Measurements from ENCODE around the gene OLFML2B.

OLFML2B gene

GRCh38 chr1:161982917-161983316 lies 40.8 kb downstream of the OLFML2B start:
- in situ Hi-C loops (cut with MboI; ENCODE audit: low sequenced_read_pairs): no loop called here

DNA sequence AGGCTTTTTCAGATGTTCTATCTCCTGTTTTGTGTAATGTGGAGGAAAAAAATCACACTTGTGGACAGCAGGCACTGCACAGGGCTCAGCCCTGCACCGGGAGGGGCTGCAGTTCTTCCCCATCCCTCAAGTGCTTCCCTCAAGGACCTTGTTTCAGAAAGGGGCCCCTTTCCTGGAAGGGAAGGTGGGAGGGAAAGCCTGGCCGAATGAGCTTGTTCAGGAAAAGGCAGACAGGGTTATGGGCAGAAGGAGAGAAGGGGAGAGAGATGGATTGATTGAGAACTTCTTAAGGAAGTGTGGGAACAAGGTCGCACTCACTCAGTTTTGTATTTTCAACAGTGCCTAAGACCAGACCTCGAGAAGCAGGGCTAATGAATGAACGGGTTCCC lies 41.2 kb downstream of the OLFML2B start:
- in situ Hi-C loops (cut with MboI; ENCODE audit: low sequenced_read_pairs): no loop called here

DNA sequence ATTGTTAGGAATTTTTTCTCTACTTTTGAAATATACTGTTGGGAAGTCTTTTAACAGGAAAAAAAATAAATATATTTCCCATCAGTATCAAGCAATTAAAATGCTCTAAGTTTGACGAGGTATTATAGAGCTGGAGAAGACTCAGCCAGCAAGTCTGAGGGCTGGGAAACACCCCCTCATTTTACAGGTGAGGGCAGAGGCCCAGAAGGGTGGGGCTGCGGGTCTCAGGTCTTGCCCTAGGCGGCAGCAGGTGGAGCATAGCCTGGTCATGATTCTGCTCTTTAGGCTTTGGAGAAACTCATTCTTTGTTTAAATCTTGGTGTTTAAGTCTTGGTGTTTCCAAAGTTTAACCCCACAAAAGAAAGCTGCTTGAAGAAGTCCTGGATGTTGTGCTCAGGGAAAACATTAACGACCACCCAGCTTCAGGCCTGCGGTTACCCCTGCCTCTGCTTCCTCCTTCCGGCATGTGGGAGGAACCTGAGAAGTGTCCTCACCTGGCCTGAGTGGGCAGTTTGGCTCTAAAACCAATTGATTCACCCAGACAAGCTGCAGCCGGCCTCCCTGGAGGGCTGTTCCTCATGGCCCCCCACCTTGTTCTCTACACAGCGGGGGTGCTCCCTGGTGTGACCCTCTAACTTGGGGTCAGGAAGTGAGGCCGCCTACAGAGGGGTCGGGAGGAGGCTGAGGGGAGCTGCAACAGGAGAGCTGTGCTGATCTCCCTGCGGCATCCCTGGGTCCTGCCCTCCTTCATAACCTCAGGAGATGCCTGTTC lies 41.7 kb downstream of the OLFML2B start:
- in situ Hi-C loops (cut with MboI; ENCODE audit: low sequenced_read_pairs): no loop called here

DNA sequence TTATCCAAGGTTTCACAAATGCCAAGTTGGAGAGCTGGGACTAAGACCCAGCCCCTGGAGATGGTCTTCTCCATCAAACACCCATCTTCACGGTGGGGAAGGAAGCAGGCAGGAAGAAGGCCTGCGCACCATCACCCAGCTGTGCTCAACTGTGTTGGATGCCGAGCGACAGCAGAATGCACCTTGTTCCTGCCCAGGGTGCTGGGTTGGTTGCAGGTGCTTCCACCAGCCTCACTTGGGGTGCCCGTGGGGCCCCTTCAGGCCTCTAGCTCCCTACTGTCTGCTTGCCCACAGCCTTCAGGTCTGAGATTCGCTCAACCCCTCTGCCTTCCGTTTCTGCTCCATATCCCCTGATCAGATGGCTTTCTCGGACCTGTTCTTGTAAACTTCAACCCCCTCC lies 42.5 kb downstream of the OLFML2B start:
- in situ Hi-C loops (cut with MboI; ENCODE audit: low sequenced_read_pairs): no loop called here

DNA sequence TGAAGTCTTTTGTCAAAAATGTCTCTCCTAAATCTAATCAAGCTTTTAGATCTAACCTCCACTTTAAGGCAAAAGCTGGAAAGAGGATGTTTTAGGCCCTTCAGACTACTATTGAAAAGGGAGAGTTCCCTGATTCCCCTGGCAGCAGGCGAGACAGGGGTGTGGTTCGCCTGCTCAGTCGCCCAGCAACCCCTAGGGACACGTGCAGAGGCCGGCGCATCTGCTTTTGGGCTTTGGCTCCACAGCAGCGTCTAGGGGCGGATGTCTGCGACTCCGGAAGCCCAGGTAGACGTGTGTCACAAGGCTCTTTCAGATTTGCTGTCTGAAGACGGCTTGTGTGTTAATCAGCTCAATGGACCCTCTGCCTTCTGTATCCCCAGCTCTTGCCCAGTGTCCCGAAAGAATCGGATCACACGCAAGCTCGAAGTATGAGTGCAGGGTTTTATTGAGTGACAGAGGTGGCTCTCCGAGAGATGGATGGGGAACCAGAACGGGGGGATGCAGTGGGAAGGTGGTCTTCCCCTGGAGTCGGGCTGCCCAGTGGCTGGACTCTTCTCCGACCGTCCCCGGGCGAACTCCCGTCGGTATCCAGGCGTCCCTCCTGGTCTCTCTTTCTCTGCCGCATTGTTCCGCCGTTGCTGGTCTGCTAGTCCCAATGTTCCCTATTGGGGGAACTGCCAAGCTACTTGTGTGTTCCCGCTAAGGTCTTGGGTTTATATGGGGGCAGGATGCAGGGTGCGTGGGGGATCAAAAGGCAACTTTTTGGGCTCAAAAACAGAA lies 45.5 kb downstream of the OLFML2B start:
- in situ Hi-C loops (cut with MboI; ENCODE audit: low sequenced_read_pairs): no loop called here

GRCh38 chr1:161973924-161974845 lies 49.5 kb downstream of the OLFML2B start:
- in situ Hi-C loops (cut with MboI; ENCODE audit: low sequenced_read_pairs): no loop called here

GRCh38 chr1:161972828-161973227 lies 50.8 kb downstream of the OLFML2B start:
- in situ Hi-C loops (cut with MboI; ENCODE audit: low sequenced_read_pairs): no loop called here

DNA sequence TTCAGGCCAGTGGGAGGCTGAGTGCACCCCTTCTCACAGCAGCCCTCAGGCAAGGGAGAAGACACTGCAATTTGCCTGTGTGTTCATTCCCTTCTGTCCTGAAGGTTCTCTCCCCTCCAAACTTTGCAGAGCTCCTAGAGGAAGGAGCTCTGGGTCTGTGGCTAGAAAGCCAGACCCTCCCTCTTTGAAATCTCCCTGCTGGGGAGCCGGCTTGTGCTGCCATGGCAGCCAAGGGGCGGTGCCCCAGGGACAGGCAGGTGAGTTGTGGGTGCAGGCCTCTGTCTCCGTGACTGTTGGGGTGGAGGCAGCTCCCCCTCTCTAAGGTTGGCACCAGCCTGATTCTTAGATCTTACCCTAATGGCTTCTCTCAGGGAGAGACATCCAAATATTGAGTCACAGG lies 53.0 kb downstream of the OLFML2B start:
- in situ Hi-C loops (cut with MboI; ENCODE audit: low sequenced_read_pairs): no loop called here

- in situ Hi-C loops (cut with MboI; ENCODE audit: low sequenced_read_pairs): no loop called here
These were observed 53.6 kb downstream of the OLFML2B start for GRCh38 chr1:161970036-161970435.

- in situ Hi-C loops (cut with MboI; ENCODE audit: low sequenced_read_pairs): no loop called here
These were observed 57.6 kb downstream of the OLFML2B start for GRCh38 chr1:161966067-161966466.

GRCh38 chr1:161962091-161962887 lies 61.4 kb downstream of the OLFML2B start:
- in situ Hi-C loops (cut with MboI; ENCODE audit: low sequenced_read_pairs): no loop called here

DNA sequence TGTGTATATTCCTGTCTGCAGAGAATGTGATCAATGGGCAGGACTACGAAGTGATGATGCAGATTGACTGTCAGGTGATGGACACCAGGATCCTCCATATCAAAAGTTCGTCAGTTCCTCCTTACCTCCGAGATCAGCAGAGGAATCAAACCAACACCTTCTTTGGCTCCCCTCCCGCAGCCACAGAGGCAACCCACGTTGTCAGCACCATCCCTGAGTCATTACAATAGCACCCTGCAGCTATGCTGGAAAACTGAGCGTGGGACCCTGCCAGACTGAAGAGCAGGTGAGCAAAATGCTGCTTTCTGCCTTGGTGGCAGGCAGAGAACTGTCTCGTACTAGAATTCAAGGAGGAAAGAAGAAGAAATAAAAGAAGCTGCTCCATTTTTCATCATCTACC lies 65.2 kb downstream of the OLFML2B start:
- in situ Hi-C loops (cut with MboI; ENCODE audit: low sequenced_read_pairs): no loop called here

- in situ Hi-C loops (cut with MboI; ENCODE audit: low sequenced_read_pairs): no loop called here
These were observed 66.7 kb downstream of the OLFML2B start for GRCh38 chr1:161956930-161957329.

- in situ Hi-C loops (cut with MboI; ENCODE audit: low sequenced_read_pairs): no loop called here
These were observed 67.6 kb downstream of the OLFML2B start for GRCh38 chr1:161956097-161956496.

DNA sequence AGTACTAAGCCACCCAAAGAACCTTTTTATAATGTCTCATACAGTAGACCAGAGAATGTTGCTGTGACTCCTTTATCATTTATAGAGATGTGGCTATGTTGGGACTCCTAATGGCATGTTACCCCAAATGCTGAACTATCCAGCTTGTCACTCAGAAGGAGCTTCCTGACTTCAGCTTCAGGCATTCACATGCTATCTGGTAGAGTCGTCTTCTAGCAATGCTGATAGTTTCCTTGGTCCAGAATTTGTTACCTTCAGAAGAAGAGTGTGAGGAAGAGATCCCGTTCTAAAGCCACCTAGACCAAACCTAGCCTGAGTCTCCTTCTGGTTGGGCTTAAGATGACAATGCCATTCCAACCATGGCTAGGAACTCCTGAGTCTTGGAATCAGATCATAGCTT lies 68.1 kb downstream of the OLFML2B start:
- in situ Hi-C loops (cut with MboI; ENCODE audit: low sequenced_read_pairs): no loop called here

DNA sequence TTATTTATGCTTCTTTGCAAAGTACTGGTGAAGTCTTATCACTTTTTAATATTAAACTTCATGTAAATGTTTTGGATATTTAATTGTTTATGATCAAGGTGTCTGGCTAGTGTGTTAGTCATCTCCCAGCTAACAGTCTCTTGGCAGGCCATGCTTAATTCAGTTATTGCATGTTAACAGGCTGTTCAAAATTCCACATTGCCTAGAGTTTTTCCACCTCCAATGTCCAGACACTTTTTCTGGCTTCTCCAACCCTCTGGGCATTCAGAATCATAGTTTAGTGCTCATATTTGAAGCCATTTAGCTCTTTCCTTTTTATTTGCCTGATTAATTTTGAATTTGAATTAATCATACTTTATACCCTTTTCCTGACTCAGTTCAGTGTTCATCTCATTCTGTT lies 69.2 kb downstream of the OLFML2B start:
- in situ Hi-C loops (cut with MboI; ENCODE audit: low sequenced_read_pairs): no loop called here

GRCh38 chr1:161954050-161954449 lies 69.6 kb downstream of the OLFML2B start:
- in situ Hi-C loops (cut with MboI; ENCODE audit: low sequenced_read_pairs): no loop called here

DNA sequence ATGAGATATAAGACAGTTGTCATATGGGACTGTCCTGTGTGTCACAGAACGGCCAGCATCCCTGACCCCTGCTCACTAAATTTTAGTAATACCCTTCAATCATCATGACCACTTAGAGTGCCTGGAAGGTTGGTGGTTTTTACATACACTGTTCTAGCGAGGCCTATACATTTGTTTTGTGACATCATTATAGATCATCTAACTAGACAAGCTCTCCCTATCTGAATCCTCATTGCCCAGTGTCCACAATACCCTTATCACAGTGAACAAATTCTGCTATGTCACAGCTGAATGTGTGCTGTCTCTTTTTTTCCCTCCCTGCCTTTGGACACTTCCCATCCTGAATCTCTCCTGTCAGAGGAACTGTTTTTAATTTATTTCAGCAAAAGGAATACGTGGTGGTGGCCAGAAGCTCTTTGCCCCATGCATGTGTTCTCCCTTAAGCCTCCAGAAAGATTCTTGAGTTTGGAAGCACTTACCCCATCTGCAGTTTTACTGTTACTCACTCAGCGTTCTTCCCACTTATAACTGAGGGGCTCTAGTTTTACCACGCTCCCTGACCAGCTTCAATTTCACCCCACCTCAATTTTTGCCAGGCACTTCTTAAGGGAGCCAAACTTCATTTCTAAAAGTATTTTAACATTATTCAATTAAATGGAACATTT lies 70.3 kb downstream of the OLFML2B start:
- in situ Hi-C loops (cut with MboI; ENCODE audit: low sequenced_read_pairs): no loop called here

GRCh38 chr1:161952607-161953172 lies 71.0 kb downstream of the OLFML2B start:
- in situ Hi-C loops (cut with MboI; ENCODE audit: low sequenced_read_pairs): no loop called here

- in situ Hi-C loops (cut with MboI; ENCODE audit: low sequenced_read_pairs): no loop called here
These were observed 72.0 kb downstream of the OLFML2B start for GRCh38 chr1:161951646-161952045.

All from HL-60/S4 treated with phorbol 12-myristate 13-acetate at 8.2 ng/mL for 4 days and 3 days (cell line).